ENCODE data around the gene SPAG16. TPM values are rescaled to one million over a fixed set of nuclear protein-coding genes. Genes with fewer than 3 reads are reported as not detected.
A peak's percentile ranks its signal among the peaks of the same experiment; 100 is the strongest.

SPAG16 gene
- total RNA-seq, 1 experiment from 2014 or later, result 17.3 TPM

DNA sequence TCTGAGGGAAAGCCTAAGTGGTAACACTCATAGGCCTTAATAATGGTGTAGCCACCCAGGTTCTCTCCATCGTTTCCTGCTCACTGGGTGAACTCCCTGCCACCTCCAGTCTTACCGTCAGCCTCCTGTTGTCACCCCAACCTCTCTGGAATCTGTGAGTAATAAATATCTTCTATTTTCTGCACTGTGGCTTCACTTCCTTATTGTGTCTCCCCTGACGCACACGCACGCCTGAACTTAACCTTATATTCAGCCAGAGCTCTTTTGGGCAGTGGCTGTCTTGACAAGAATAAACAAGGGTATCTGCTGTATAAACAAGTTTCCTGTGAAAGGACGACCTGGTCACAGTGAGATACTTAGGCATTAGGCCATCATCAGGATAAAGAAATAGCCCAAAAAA, 467.2 kb downstream of the SPAG16 start:
- no peaks in the 10 kb centered on the region for H3K79me2 ChIP-seq (ENCODE audit: insufficient read depth, low read length)

More for the DNA sequence above, 467.2 kb downstream of the SPAG16 start:
- H2AK5ac ChIP-seq (ENCODE audit: insufficient read length, low read length), result no peak overlapping the region
- no peak overlapping the region for H3K14ac ChIP-seq (ENCODE audit: insufficient read depth, low read length)
- no peaks in the 10 kb centered on the region for H3K79me1 ChIP-seq (ENCODE audit: insufficient read depth, low read depth, low read length, poor library complexity, severe bottlenecking)
- no peaks in the 10 kb centered on the region for H3K9me3 ChIP-seq (ENCODE audit: control insufficient read depth, low read depth, low read length)
- Mint-ChIP-seq H3K27ac (peak overlapping the region in 2 of 3 experiments; percentile 24 to 29; a peak in 2 of 7 replicates), H3K36me3 (ENCODE audit: insufficient read depth in 1 of 3, low read depth in 3 of 3) (no peaks in the 10 kb centered on the region), H3K4me1 (no peaks in the 10 kb centered on the region), H3K4me3 (no peak overlapping the region), H3K27me3 (ENCODE audit: low read depth) (no peaks in the 10 kb centered on the region), H3K9me3 (no peaks in the 10 kb centered on the region)
- H3K18ac ChIP-seq (ENCODE audit: insufficient read length, low read depth, low read length), result no peak overlapping the region
- H4K8ac ChIP-seq (replicated peaks; ENCODE audit: insufficient read length, low read depth, low read length), result no peak overlapping the region
- no peak for DNase-seq
- no peak overlapping the region for H3K4me2 ChIP-seq (ENCODE audit: insufficient read depth, insufficient read length, low read length)
- H4K20me1 ChIP-seq (ENCODE audit: control insufficient read depth, insufficient read depth, insufficient read length), result no peaks in the 10 kb centered on the region
- WGBS (ENCODE audit: extremely low coverage, insufficient read length, low lambda C conversion rate), result no CpG with 5 or more reads among the region's 6 CpGs
- H3K23me2 ChIP-seq (ENCODE audit: insufficient read length, low read depth, low read length, poor library complexity, severe bottlenecking), result no peaks in the 10 kb centered on the region
- H2BK15ac ChIP-seq (ENCODE audit: low read depth, low read length), result no peak overlapping the region
- H3K4me1 ChIP-seq (ENCODE audit: insufficient read depth, low read length), result no peaks in the 10 kb centered on the region
- no peak overlapping the region for H2BK12ac ChIP-seq (ENCODE audit: insufficient read length, low read depth, low read length)
- no peak overlapping the region for H3K4ac ChIP-seq (ENCODE audit: low read depth, low read length)
- no peak overlapping the region for H2AFZ ChIP-seq (ENCODE audit: low read length)
- no peaks in the 10 kb centered on the region for H3K27me3 ChIP-seq (ENCODE audit: insufficient read depth, low read length)
- TF ChIP-seq, protein P1, sequence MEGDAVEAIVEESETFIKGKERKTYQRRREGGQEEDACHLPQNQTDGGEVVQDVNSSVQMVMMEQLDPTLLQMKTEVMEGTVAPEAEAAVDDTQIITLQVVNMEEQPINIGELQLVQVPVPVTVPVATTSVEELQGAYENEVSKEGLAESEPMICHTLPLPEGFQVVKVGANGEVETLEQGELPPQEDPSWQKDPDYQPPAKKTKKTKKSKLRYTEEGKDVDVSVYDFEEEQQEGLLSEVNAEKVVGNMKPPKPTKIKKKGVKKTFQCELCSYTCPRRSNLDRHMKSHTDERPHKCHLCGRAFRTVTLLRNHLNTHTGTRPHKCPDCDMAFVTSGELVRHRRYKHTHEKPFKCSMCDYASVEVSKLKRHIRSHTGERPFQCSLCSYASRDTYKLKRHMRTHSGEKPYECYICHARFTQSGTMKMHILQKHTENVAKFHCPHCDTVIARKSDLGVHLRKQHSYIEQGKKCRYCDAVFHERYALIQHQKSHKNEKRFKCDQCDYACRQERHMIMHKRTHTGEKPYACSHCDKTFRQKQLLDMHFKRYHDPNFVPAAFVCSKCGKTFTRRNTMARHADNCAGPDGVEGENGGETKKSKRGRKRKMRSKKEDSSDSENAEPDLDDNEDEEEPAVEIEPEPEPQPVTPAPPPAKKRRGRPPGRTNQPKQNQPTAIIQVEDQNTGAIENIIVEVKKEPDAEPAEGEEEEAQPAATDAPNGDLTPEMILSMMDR (conservative IDR thresholded peaks at IDR 0.05), result no peak
- H3K9ac ChIP-seq (ENCODE audit: extremely low read depth, insufficient read length, low read length), result no peak overlapping the region
- H2BK120ac ChIP-seq (ENCODE audit: low read depth, low read length, poor library complexity, severe bottlenecking), result no peak overlapping the region
- H3T11ph ChIP-seq (ENCODE audit: low read length), result no peak overlapping the region
- H3K23ac ChIP-seq (ENCODE audit: insufficient read length, low read depth, low read length), result no peak overlapping the region
- no peak overlapping the region for H2BK20ac ChIP-seq (ENCODE audit: low read depth, low read length, poor library complexity, severe bottlenecking)
- no peak overlapping the region for H3K27ac ChIP-seq (ENCODE audit: insufficient read length, low read depth, low read length)
- H4K5ac ChIP-seq (ENCODE audit: insufficient read length, low read depth, low read length), result no peak overlapping the region
- no peak overlapping the region for H3K56ac ChIP-seq (ENCODE audit: insufficient read length, low read depth, low read length)
- no peak overlapping the region for H2BK5ac ChIP-seq (ENCODE audit: insufficient read length, low read length)
- no peak overlapping the region for H4K91ac ChIP-seq (ENCODE audit: insufficient read length, low read depth, low read length)

Measured in H9 (cell line).